Measurements from ENCODE around the gene LUM. TPM values are rescaled to one million over a fixed set of nuclear protein-coding genes. Genes with fewer than 3 reads are reported as not detected.

LUM gene
- total RNA-seq, 3 donors from 2014 or later = 22.1 to 83.2 (median 68.5) TPM

DNA sequence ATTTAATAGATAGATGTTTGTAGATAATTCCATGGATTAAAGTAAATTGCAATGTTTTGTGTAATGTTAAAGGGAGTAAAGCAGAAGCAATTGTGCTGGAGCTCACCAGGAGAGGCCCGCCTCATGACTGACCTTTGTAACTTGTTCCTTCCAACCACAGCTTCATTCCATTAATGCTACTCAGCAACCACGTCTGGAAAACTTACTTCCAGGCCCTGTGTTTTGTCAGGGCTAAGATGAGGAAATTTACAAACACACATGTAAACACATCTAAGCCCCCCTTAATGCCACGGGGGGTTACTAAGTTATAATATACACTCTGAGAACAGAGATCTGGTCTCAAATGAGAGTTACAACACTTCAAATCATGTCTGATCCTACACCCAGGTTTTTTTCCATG, 12.4 kb downstream of the LUM start:
- TF ChIP-seq CTCF (IDR thresholded peaks at IDR 0.05) = no peak
- ATAC-seq (peak; percentile 51), DNase-seq (peak in 2 of 3 donors; percentile 12 to 15)
- Histone ChIP-seq H3K9me3 (no peaks in the 10 kb centered on the region), H3K4me1 (ENCODE audit: low read depth) (no peaks in the 10 kb centered on the region), H3K4me3 (no peak overlapping the region), H3K36me3 (ENCODE audit: low read depth) (no peaks in the 10 kb centered on the region)
- intact Hi-C loops (cut with DNase I, micrococcal nuclease) = no loop called here

GRCh38 chr12:91098461-91098860, 12.8 kb downstream of the LUM start:
- no peak for DNase-seq
- TF ChIP-seq CTCF (IDR thresholded peaks at IDR 0.05) = no peak
- Histone ChIP-seq H3K9me3 (no peaks in the 10 kb centered on the region), H3K4me1 (ENCODE audit: low read depth) (no peaks in the 10 kb centered on the region), H3K36me3 (ENCODE audit: low read depth) (no peaks in the 10 kb centered on the region), H3K4me3 (no peak overlapping the region)
- ATAC-seq = no peak
- intact Hi-C loops (cut with DNase I, micrococcal nuclease) = no loop called here

DNA sequence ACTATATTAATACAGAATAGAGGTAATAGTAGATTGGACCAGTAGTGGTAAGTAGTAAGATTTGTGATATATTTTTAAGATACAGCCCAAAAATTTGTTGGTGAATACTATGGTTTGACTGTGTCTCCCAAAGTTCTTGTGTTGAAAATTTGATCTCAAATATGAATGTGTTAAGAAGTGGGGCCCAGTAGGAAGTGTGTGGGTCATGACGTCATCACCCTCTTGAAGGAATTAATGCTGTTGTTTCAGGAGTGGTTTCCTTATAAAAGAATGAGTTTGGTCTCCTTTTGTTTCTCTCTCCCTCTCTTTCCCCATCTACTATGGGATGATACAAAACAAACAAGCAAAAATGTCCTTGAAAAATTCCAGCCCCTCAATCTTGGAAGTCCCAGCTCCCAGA, 16.3 kb downstream of the LUM start:
- H3K4me3 ChIP-seq = no peak overlapping the region
- no peak for ATAC-seq
- no peak for TF ChIP-seq CTCF (IDR thresholded peaks at IDR 0.05)
- no peak for DNase-seq
- H3K9me3 ChIP-seq = peaks cover 2% of the 10 kb centered on the region
- no peaks in the 10 kb centered on the region for H3K4me1 ChIP-seq (ENCODE audit: low read depth)
- H3K36me3 ChIP-seq (ENCODE audit: low read depth) = no peaks in the 10 kb centered on the region
- intact Hi-C loops (cut with DNase I, micrococcal nuclease) = no loop called here

DNA sequence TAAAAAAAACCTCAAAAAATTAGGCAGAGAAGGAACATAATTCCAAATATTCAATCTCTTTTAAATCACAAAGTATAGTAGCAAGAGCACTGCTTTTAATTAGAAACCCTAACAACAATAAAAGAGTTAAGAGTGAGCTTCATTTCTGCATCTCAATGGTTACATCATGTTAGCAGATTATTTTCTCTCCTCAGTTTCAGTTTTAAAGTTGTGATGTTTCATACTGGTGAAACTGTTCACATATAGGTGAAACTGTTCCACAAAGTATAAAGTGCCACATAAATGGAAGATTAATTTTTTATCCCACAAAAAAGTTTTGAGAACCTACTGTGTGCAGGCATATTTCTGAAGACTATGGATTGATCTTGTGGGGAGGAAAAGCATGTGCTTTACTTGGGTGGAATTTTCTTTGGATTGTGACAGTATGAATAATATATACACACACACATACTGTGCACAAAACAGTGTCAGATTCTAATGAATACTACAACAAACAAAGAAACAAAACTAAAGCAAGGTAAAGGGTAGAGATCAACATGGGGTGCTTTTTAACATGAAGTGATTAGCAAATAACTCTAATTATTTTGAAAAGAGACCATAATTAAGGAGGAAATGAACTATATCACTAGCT, 17.1 kb downstream of the LUM start:
- no peak for TF ChIP-seq CTCF (IDR thresholded peaks at IDR 0.05)
- Histone ChIP-seq H3K4me1 (ENCODE audit: low read depth) (no peaks in the 10 kb centered on the region), H3K4me3 (no peak overlapping the region), H3K9me3 (peaks cover 9% of the 10 kb centered on the region), H3K36me3 (ENCODE audit: low read depth) (no peaks in the 10 kb centered on the region)
- no peak for DNase-seq
- ATAC-seq = no peak
- intact Hi-C loops (cut with DNase I, micrococcal nuclease) = no loop called here

DNA sequence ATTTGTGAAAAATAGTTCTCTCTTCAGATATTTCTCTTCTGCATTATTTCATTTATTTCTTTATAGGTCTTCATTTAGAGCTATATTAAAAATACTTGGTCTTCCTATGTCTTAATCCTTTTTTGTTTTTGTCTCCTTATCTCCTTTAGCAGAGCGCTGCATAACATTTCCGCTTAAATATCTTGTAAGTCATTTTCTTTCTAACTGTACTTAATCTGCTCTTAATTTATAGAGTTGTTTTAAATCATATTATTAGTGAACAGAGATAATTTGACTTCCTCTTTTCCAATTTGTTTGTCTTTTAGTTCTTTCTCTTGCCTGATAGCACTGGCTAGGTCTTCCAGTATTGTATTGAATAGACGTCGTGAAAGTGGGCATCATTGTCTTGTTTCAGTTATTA, 18.0 kb downstream of the LUM start:
- no peak for ATAC-seq
- DNase-seq = no peak
- intact Hi-C loops (cut with DNase I, micrococcal nuclease) = no loop called here

More for the DNA sequence above, 18.0 kb downstream of the LUM start:
- Histone ChIP-seq H3K9me3 (peaks cover 9% of the 10 kb centered on the region), H3K4me1 (ENCODE audit: low read depth) (no peaks in the 10 kb centered on the region), H3K4me3 (no peak overlapping the region), H3K36me3 (ENCODE audit: low read depth) (no peaks in the 10 kb centered on the region)
- TF ChIP-seq CTCF (IDR thresholded peaks at IDR 0.05) = no peak
